ENCODE data around the gene COPB2. TPM values are rescaled to one million over a fixed set of nuclear protein-coding genes. Genes with fewer than 3 reads are reported as not detected.

Gene COPB2
- polyA plus RNA-seq, 1 donor (not counting 4 experiments of a cell fraction or from before 2014, with no cell fraction given): 149 TPM

DNA sequence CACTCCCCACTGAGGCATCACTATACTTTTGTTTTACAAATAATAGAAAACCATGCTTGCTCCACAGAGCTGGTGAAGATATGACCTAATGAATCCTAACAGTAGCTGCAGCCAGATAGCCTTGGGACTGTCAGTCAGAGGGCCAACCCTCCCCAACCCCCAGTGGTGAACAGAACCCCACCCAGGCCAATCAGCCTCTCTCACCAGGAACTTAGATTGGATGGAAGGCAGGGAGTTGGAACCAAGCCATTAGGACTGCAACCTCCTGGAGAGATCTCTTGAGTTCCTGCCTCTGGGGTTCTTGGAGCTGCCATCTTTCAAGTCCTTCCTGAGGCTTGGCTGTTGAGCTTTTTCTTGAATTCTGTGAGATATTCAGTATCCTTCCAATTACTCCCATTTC, 48.7 kb downstream of the COPB2 start:
- FAIRE-seq: no peak
- Histone ChIP-seq H2AFZ (ENCODE audit: control insufficient read depth, low read length) (no peak overlapping the region), H3K4me3 (ENCODE audit: control insufficient read depth in 2 of 3, extremely low read depth in 1 of 3, insufficient read depth in 2 of 3, low read depth in 1 of 3, low read length in 3 of 3) (no peak overlapping the region), H3K4me2 (ENCODE audit: control insufficient read depth, extremely low read depth, insufficient read depth, low read depth, low read length) (no peak overlapping the region), H3K27ac (ENCODE audit: control insufficient read depth, insufficient read depth, low read length) (no peak overlapping the region), H4K20me1 (ENCODE audit: control insufficient read depth, extremely low read depth, insufficient read depth, low read length) (no peaks in the 10 kb centered on the region), H3K9me1 (ENCODE audit: control insufficient read depth, extremely low read depth, insufficient read depth, low read length) (no peaks in the 10 kb centered on the region), H3K4me1 (ENCODE audit: control insufficient read depth, extremely low read depth, insufficient read depth, low read length) (peaks cover 11% of the 10 kb centered on the region), H3K79me2 (ENCODE audit: control insufficient read depth, insufficient read depth, low read length) (peaks cover 17% of the 10 kb centered on the region), H3K9me3 (ENCODE audit: control insufficient read depth, low read depth, low read length) (no peaks in the 10 kb centered on the region), H3K9ac (ENCODE audit: control insufficient read depth, extremely low read depth, insufficient read depth, low read length) (no peak overlapping the region), H3K36me3 (ENCODE audit: control insufficient read depth in 2 of 2, extremely low read depth in 1 of 2, insufficient read depth in 2 of 2, low read length in 2 of 2) (no peaks in the 10 kb centered on the region), H3K27me3 (ENCODE audit: control insufficient read depth, extremely low read depth, insufficient read depth, low read length) (peaks cover 3% of the 10 kb centered on the region)
- dilution Hi-C loops (cut with MboI; ENCODE audit: extremely low pct_ligation_motif_present, low sequenced_read_pairs): no loop called here
- TF ChIP-seq, protein P1, sequence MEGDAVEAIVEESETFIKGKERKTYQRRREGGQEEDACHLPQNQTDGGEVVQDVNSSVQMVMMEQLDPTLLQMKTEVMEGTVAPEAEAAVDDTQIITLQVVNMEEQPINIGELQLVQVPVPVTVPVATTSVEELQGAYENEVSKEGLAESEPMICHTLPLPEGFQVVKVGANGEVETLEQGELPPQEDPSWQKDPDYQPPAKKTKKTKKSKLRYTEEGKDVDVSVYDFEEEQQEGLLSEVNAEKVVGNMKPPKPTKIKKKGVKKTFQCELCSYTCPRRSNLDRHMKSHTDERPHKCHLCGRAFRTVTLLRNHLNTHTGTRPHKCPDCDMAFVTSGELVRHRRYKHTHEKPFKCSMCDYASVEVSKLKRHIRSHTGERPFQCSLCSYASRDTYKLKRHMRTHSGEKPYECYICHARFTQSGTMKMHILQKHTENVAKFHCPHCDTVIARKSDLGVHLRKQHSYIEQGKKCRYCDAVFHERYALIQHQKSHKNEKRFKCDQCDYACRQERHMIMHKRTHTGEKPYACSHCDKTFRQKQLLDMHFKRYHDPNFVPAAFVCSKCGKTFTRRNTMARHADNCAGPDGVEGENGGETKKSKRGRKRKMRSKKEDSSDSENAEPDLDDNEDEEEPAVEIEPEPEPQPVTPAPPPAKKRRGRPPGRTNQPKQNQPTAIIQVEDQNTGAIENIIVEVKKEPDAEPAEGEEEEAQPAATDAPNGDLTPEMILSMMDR (optimal IDR thresholded peaks at IDR 0.05 in 1 of 3, IDR thresholded peaks at IDR 0.05 in 1 of 3, conservative IDR thresholded peaks at IDR 0.05 in 1 of 3; ENCODE audit: extremely low read depth in 1 of 3, insufficient read depth in 2 of 3, low read length in 3 of 3): no peak
- TF ChIP-seq EZH2 (IDR thresholded peaks at IDR 0.05; ENCODE audit: low read length): no peak
- DNase-seq (ENCODE audit: low read depth, low spot score): no peak

DNA sequence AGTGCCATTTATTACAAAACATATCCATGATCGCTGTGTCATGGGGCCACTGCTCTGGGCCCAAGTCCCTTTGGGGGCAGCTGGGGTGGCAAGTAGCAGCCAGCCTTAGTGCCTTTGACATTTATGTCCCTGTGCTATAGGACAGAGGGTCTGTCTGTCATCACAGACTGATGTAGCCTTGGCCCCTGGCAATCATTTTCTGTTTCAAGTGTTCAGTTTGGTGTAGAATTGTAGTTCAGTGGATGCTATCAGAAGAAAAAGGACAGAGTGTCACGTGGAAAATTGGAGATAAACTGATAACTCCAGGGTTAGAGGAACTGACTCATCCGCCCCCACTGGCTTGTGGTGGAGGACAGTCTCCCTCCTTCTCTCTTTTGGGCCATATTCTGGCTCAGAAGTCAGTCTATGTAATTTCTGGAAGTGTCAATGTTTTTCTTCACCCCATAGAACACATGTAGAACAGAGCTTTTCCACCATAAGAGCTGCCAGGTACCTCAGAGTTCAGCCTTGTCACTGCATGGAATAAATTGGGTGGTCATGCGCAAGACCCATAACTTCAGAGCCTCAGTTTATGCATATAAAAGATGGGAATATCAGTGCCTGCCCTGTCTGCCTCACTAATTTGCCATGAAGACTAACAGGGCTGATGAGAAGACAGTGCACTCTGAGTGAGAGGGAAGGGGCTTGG, 50.1 kb downstream of the COPB2 start:
- Histone ChIP-seq H4K20me1 (ENCODE audit: control insufficient read depth, extremely low read depth, insufficient read depth, low read length) (no peaks in the 10 kb centered on the region), H3K4me2 (ENCODE audit: control insufficient read depth, extremely low read depth, insufficient read depth, low read depth, low read length) (no peak overlapping the region), H3K4me3 (ENCODE audit: control insufficient read depth in 2 of 3, extremely low read depth in 1 of 3, insufficient read depth in 2 of 3, low read depth in 1 of 3, low read length in 3 of 3) (no peak overlapping the region), H3K9me1 (ENCODE audit: control insufficient read depth, extremely low read depth, insufficient read depth, low read length) (no peaks in the 10 kb centered on the region), H3K36me3 (ENCODE audit: control insufficient read depth in 2 of 2, extremely low read depth in 1 of 2, insufficient read depth in 2 of 2, low read length in 2 of 2) (no peaks in the 10 kb centered on the region), H2AFZ (ENCODE audit: control insufficient read depth, low read length) (no peak overlapping the region), H3K9me3 (ENCODE audit: control insufficient read depth, low read depth, low read length) (no peaks in the 10 kb centered on the region), H3K4me1 (ENCODE audit: control insufficient read depth, extremely low read depth, insufficient read depth, low read length) (no peaks in the 10 kb centered on the region), H3K9ac (ENCODE audit: control insufficient read depth, extremely low read depth, insufficient read depth, low read length) (no peak overlapping the region), H3K27ac (ENCODE audit: control insufficient read depth, insufficient read depth, low read length) (no peak overlapping the region), H3K27me3 (ENCODE audit: control insufficient read depth, extremely low read depth, insufficient read depth, low read length) (peaks cover 3% of the 10 kb centered on the region), H3K79me2 (ENCODE audit: control insufficient read depth, insufficient read depth, low read length) (peaks cover 3% of the 10 kb centered on the region)
- no peak for FAIRE-seq
- no peak for DNase-seq (ENCODE audit: low read depth, low spot score)
- no peak for TF ChIP-seq EZH2 (IDR thresholded peaks at IDR 0.05; ENCODE audit: low read length)
- TF ChIP-seq, protein P1 (optimal IDR thresholded peaks at IDR 0.05 in 1 of 3, IDR thresholded peaks at IDR 0.05 in 1 of 3, conservative IDR thresholded peaks at IDR 0.05 in 1 of 3; ENCODE audit: extremely low read depth in 1 of 3, insufficient read depth in 2 of 3, low read length in 3 of 3): no peak
- dilution Hi-C loops (cut with MboI; ENCODE audit: extremely low pct_ligation_motif_present, low sequenced_read_pairs): no loop called here
